SU-DHL-6 (cell line): ENCODE measurements around the gene TMEM140.

Experiments
- CTCF ChIP-seq: fragments of 200-600 bp; sonication (generic); IDR thresholded peaks from one replicate; pipeline ENCODE4 v1.5.1; 2017; ENCODE audit warnings: antibody characterized with exemption, mild to moderate bottlenecking, low read length, moderate library complexity; ENCODE audit not compliant: insufficient read depth, poor library complexity, severe bottlenecking
- EZH2phosphoT487 ChIP-seq: fragments of 200-600 bp; sonication (generic), shearing (Covaris generic); conservative IDR thresholded peaks from 2 replicates; pipeline ENCODE4 v1.6.1; 2018; ENCODE audit warnings: mild to moderate bottlenecking, antibody characterized with exemption, low read length, moderate library complexity, mixed read lengths

- TF ChIP-seq EZH2phosphoT487 (no peak), CTCF (no peak)
Measured at GRCh38 chr7:135189961-135190360, 42.1 kb downstream of the TMEM140 start.
